ENCODE measurements around the gene KLF7. TPM values are rescaled to one million over a fixed set of nuclear protein-coding genes. Genes with fewer than 3 reads are reported as not detected.
A peak's percentile ranks its signal among the peaks of the same experiment; 100 is the strongest.

Gene KLF7
- total RNA-seq, 1 experiment from 2014 or later, result 13.1 TPM

DNA sequence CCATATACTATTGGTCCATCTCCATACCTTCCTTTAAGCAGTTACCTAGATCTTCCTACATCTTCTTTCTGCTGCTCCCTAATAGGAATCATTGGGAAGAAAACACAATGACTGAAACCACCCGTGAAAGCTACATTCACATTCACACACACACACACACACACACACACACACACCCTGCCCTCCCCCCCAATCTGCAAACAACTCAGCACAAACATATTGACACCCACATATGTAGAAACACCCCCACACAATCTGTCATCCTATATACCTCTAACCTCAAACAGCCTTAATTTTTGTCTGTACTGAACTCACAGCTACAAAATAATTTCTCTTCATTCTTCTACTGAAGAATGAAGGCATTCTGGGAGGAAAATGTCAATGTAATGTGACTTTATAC, 63.8 kb downstream of the KLF7 start:
- Histone ChIP-seq H3K4me3 (no peak overlapping the region), H3K27ac (no peak overlapping the region), H3K9me3 (replicated peaks) (no peaks in the 10 kb centered on the region), H3K4me1 (replicated peaks) (peaks cover 10% of the 10 kb centered on the region), H3K36me3 (peaks cover 34% of the 10 kb centered on the region), H3K27me3 (replicated peaks) (no peaks in the 10 kb centered on the region)
- no peak for DNase-seq (ENCODE audit: low read depth in 1 of 2, low spot score in 2 of 2)

GRCh38 chr2:207097278-207097677, 68.5 kb downstream of the KLF7 start:
- DNase-seq (ENCODE audit: low read depth in 1 of 2, low spot score in 2 of 2), result no peak
- Histone ChIP-seq H3K27me3 (replicated peaks) (no peaks in the 10 kb centered on the region), H3K27ac (no peak overlapping the region), H3K4me3 (no peak overlapping the region), H3K4me1 (replicated peaks) (peaks cover 10% of the 10 kb centered on the region), H3K9me3 (replicated peaks) (no peaks in the 10 kb centered on the region), H3K36me3 (peaks cover 20% of the 10 kb centered on the region)

DNA sequence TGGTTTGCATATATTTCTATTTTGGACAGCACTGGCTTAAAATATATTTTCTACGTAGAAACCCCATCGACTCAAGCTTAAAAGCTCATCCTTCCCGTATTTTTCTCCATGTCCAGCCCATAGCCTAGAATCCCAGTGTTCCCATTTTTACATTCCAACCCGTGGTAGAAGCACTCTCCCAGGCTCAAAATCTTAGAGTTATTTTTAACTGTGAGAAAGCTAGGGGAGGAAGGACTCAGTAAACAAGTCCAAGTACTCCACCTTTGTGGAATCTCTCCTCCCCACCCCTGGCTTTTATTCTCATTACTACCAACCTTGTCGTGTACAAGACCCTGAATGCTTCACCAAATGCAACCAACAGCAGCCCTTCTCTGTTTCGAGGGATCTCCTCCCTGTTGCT, 69.8 kb downstream of the KLF7 start:
- Histone ChIP-seq H3K36me3 (peaks cover 29% of the 10 kb centered on the region), H3K9me3 (replicated peaks) (no peaks in the 10 kb centered on the region), H3K4me3 (no peak overlapping the region), H3K27ac (no peak overlapping the region), H3K27me3 (replicated peaks) (no peaks in the 10 kb centered on the region), H3K4me1 (replicated peaks) (no peaks in the 10 kb centered on the region; the same call in 1 of the 2 replicates)
- no peak for DNase-seq (ENCODE audit: low read depth in 1 of 2, low spot score in 2 of 2)

GRCh38 chr2:207093234-207093633, 72.5 kb downstream of the KLF7 start:
- no peaks in the 10 kb centered on the region for H3K27me3 ChIP-seq (replicated peaks)
- H3K4me3 ChIP-seq, result no peak overlapping the region
- DNase-seq (ENCODE audit: low read depth in 1 of 2, low spot score in 2 of 2), result no peak
- H3K9me3 ChIP-seq (replicated peaks), result no peaks in the 10 kb centered on the region
- no peaks in the 10 kb centered on the region for H3K4me1 ChIP-seq (replicated peaks)
- H3K36me3 ChIP-seq, result peaks cover 41% of the 10 kb centered on the region
- no peak overlapping the region for H3K27ac ChIP-seq

DNA sequence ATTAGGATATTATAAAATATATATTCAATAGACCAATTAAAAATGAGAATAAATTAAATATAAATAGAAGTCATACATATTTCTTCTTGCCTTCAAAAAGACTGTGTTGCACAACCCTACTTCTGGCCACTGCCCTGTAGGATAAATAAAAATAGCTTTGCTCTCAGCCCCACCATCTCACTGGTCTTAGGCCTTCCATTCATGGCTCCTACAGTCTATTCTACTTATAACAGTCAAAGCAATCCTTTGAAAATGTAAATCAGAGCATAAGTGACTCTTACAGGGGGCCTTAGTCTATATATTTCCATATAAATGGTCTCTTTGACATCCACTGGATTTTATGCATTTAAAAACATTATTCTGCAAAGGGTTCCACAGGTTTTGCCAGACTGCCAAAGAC, 72.9 kb downstream of the KLF7 start:
- Histone ChIP-seq H3K36me3 (peaks cover 45% of the 10 kb centered on the region), H3K27ac (no peak overlapping the region), H3K9me3 (replicated peaks) (no peaks in the 10 kb centered on the region), H3K27me3 (replicated peaks) (no peaks in the 10 kb centered on the region), H3K4me1 (replicated peaks) (no peaks in the 10 kb centered on the region), H3K4me3 (no peak overlapping the region)
- no peak for DNase-seq (ENCODE audit: low read depth in 1 of 2, low spot score in 2 of 2)

GRCh38 chr2:207091928-207092327, 73.8 kb downstream of the KLF7 start:
- Histone ChIP-seq H3K27ac (no peak overlapping the region), H3K4me3 (no peak overlapping the region), H3K27me3 (replicated peaks) (no peaks in the 10 kb centered on the region), H3K36me3 (peaks cover 47% of the 10 kb centered on the region), H3K4me1 (replicated peaks) (no peaks in the 10 kb centered on the region), H3K9me3 (replicated peaks) (no peaks in the 10 kb centered on the region)
- no peak for DNase-seq (ENCODE audit: low read depth in 1 of 2, low spot score in 2 of 2)

DNA sequence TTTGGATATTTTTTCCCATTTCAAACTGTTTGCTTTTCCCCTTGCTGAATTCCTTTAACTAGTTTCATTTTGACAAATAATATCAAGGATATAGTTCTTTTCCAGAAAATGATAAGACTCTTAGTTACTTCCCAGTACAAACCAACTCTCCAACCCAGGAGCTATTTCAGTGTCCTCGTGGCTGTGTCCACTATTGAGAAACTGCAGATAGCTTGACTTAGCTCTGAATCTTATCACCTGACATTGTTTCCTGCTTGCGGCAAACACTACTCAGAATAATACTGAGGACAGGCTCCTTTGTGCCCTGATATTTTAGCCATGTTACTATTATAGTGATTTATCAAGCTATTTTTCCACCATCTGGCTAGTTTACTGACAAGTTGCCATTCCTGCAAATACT, 74.6 kb downstream of the KLF7 start:
- Histone ChIP-seq H3K27me3 (replicated peaks) (no peaks in the 10 kb centered on the region), H3K4me1 (replicated peaks) (no peaks in the 10 kb centered on the region), H3K36me3 (peaks cover 52% of the 10 kb centered on the region), H3K4me3 (no peak overlapping the region), H3K9me3 (replicated peaks) (no peaks in the 10 kb centered on the region), H3K27ac (no peak overlapping the region)
- no peak for DNase-seq (ENCODE audit: low read depth in 1 of 2, low spot score in 2 of 2)

GRCh38 chr2:207090389-207090788, 75.4 kb downstream of the KLF7 start:
- DNase-seq (ENCODE audit: low read depth in 1 of 2, low spot score in 2 of 2), result no peak
- peaks cover 56% of the 10 kb centered on the region for H3K36me3 ChIP-seq
- no peak overlapping the region for H3K4me3 ChIP-seq
- no peaks in the 10 kb centered on the region for H3K27me3 ChIP-seq (replicated peaks)
- H3K4me1 ChIP-seq (replicated peaks), result no peaks in the 10 kb centered on the region
- no peaks in the 10 kb centered on the region for H3K9me3 ChIP-seq (replicated peaks)
- H3K27ac ChIP-seq, result no peak overlapping the region

DNA sequence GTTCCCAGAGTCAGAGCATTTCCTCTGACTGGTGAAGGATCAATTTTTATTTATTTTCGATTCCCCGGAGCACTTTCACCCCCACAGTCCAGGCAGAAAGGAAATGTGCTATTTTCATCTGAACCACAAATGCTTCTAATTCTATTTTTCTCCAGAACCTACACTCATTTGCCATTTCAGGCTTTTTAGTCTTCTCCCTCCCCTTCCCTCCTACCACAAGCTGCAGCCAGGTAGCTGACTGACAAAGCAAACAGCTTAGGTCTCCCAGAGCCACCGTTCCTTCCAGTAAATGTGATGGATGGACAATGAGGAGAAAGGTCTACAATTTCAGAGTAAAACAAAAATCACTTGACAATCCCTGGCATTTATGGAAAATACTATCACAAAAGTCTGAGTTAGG, 76.9 kb downstream of the KLF7 start:
- Histone ChIP-seq H3K27ac (no peak overlapping the region), H3K4me3 (no peak overlapping the region), H3K9me3 (replicated peaks) (no peaks in the 10 kb centered on the region), H3K4me1 (replicated peaks) (peaks cover 3% of the 10 kb centered on the region), H3K36me3 (peaks cover 60% of the 10 kb centered on the region), H3K27me3 (replicated peaks) (no peaks in the 10 kb centered on the region)
- no peak for DNase-seq (ENCODE audit: low read depth in 1 of 2, low spot score in 2 of 2)

DNA sequence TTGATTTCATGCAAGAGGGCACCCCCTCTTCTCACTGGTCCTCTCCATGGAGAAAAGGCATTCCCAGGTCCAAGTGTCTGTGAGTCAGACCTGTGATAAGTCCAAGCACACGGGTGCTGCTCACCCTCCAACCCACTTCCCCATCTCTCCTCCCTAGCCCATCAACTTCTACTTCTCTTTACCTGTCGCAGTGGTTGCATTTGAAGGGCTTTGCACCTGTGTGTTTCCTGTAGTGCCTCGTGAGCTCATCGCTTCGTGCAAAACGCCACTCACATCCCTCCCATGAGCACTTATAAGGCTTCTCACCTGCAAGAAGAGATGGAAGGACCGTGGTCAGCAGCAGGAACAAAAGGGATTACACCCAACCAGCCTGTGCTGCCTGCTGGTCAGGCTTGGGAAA, 77.5 kb downstream of the KLF7 start:
- H3K9me3 ChIP-seq (replicated peaks), result no peaks in the 10 kb centered on the region
- no peaks in the 10 kb centered on the region for H3K27me3 ChIP-seq (replicated peaks)
- no peak overlapping the region for H3K27ac ChIP-seq
- no peak for DNase-seq (ENCODE audit: low read depth in 1 of 2, low spot score in 2 of 2)
- peaks cover 64% of the 10 kb centered on the region for H3K36me3 ChIP-seq
- no peak overlapping the region for H3K4me3 ChIP-seq
- H3K4me1 ChIP-seq (replicated peaks), result peaks cover 9% of the 10 kb centered on the region

GRCh38 chr2:207087046-207087902, 78.5 kb downstream of the KLF7 start:
- no peak overlapping the region for H3K27ac ChIP-seq
- DNase-seq (ENCODE audit: low read depth in 1 of 2, low spot score in 2 of 2), result no peak
- peaks cover 65% of the 10 kb centered on the region for H3K36me3 ChIP-seq
- no peaks in the 10 kb centered on the region for H3K9me3 ChIP-seq (replicated peaks)
- no peaks in the 10 kb centered on the region for H3K27me3 ChIP-seq (replicated peaks)
- no peak overlapping the region for H3K4me3 ChIP-seq
- H3K4me1 ChIP-seq (replicated peaks), result peaks cover 19% of the 10 kb centered on the region

DNA sequence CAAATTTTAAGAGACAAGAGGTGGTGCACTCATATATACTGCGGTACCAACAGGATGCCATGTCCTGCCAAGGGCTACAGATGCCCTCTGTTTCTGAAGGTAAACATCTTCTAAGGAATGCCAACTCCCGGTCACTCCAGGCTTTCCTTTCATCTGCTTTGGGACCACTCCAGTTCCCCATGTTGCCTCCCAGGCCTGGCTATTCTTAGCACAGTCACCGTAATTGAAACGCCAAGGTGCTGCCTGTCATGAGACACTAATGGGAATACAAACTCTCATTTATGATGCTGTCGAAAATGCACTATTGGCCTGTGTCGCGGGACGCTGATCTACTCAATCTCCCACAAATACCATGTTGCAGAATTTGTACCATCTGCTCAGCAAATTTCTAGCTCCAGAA, 79.6 kb downstream of the KLF7 start:
- Histone ChIP-seq H3K4me3 (no peak overlapping the region), H3K9me3 (replicated peaks) (no peaks in the 10 kb centered on the region), H3K4me1 (replicated peaks) (peaks cover 22% of the 10 kb centered on the region), H3K27ac (no peak overlapping the region), H3K36me3 (peaks cover 63% of the 10 kb centered on the region), H3K27me3 (replicated peaks) (no peaks in the 10 kb centered on the region)
- DNase-seq (ENCODE audit: low read depth in 1 of 2, low spot score in 2 of 2), result no peak

GRCh38 chr2:207085110-207085509, 80.6 kb downstream of the KLF7 start:
- H3K9me3 ChIP-seq (replicated peaks), result no peaks in the 10 kb centered on the region
- no peak overlapping the region for H3K4me3 ChIP-seq
- H3K4me1 ChIP-seq (replicated peaks), result peaks cover 22% of the 10 kb centered on the region
- no peak for DNase-seq (ENCODE audit: low read depth in 1 of 2, low spot score in 2 of 2)
- peaks cover 63% of the 10 kb centered on the region for H3K36me3 ChIP-seq
- H3K27ac ChIP-seq, result no peak overlapping the region
- H3K27me3 ChIP-seq (replicated peaks), result no peaks in the 10 kb centered on the region

DNA sequence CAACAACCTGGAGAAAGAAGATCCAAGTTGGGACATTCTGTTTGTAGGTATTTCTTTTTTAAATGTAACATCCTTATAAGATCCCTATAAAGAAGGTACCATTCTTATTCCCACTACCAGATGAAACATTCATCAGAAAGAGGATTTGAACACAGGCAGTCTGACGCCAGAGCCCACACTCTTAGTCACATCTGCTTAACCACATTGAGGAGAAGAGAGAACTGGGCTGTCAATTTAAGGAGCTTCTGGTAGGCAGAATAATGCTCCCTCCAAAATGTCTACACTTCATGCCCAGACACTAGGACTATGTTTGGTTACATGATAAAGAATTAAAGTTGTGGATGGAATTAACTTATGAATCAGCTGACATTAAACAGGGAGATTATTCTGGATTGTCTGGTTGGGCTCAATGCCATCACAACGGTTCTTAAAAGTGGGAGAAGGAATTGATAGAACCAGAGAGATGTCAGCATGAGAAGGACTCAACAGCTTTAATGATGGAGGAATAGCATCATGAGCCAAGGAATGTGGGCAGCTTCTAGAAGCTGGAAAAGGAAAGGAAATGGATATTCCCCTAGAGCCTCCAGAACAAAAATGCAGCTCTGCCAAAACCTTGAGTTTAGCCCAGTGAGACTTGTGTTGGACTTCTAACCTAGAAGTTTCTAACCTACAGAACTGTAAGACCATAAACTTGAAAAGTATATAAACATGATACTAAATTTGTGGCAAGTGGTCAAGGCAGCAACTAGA, 82.2 kb downstream of the KLF7 start:
- Histone ChIP-seq H3K4me3 (no peak overlapping the region), H3K4me1 (replicated peaks) (peaks cover 22% of the 10 kb centered on the region), H3K9me3 (replicated peaks) (no peaks in the 10 kb centered on the region), H3K27ac (peak overlapping the region; percentile 26), H3K27me3 (replicated peaks) (no peaks in the 10 kb centered on the region), H3K36me3 (peaks cover 70% of the 10 kb centered on the region)
- peak in 1 of 2 experiments; percentile 37 for DNase-seq (ENCODE audit: low read depth in 1 of 2, low spot score in 2 of 2)
